GM10266 (cell line): ENCODE data around the gene MRE11.

Source experiments
- DNase-seq: peaks from one replicate; pipeline ENCODE4 v3.0.0; 2012; ENCODE audit errors: extremely low spot score
- CTCF ChIP-seq: IDR thresholded peaks from 2 replicates; pipeline ENCODE4 v1.5.1; 2012; ENCODE audit warnings: mild to moderate bottlenecking, low read depth; ENCODE audit not compliant: control insufficient read depth, insufficient read depth; ENCODE audit errors: missing control alignments

Gene MRE11

GRCh38 chr11:94452988-94453387 is 40.7 kb downstream of the MRE11 start:
- no peak for DNase-seq

GRCh38 chr11:94450048-94450447 is 43.6 kb downstream of the MRE11 start:
- no peak for DNase-seq
- TF ChIP-seq CTCF = no peak

More at GRCh38 chr11:94452988-94453387, 40.7 kb downstream of the MRE11 start:
- no peak for TF ChIP-seq CTCF

GRCh38 chr11:94449437-94449836 is 44.2 kb downstream of the MRE11 start:
- no peak for TF ChIP-seq CTCF
- DNase-seq = no peak

GRCh38 chr11:94449029-94449428 is 44.6 kb downstream of the MRE11 start:
- no peak for DNase-seq
- no peak for TF ChIP-seq CTCF

- no peak for DNase-seq
- TF ChIP-seq CTCF = no peak
Measured at GRCh38 chr11:94447149-94447548, 46.5 kb downstream of the MRE11 start.

- no peak for TF ChIP-seq CTCF
- no peak for DNase-seq
Measured at GRCh38 chr11:94445641-94446040, 48.0 kb downstream of the MRE11 start.

- DNase-seq = no peak
Measured at GRCh38 chr11:94433049-94433448, 60.6 kb downstream of the MRE11 start.

More at GRCh38 chr11:94433049-94433448, 60.6 kb downstream of the MRE11 start:
- TF ChIP-seq CTCF = no peak
